HEK293T (cell line): ENCODE data around the gene GSTA1.
"Not testable (repeated sequence)": the region's sequence is repeated elsewhere in the genome, so short reads cannot be mapped to it uniquely, and the experiment has no call there.

ENCODE experiments used
- CTCF ChIA-PET: fragments of 350-600 bp; formaldehyde crosslinking; extraction: SDS; loops from one replicate; lab custom pipeline; 2021; ENCODE audit warnings: antibody characterized with exemption, inconsistent platforms; lab: Yijun Ruan, JAX
- POLR2A ChIA-PET: fragments of 350-600 bp; formaldehyde crosslinking; extraction: SDS; loops from one replicate; lab custom pipeline; 2020; ENCODE audit warnings: antibody characterized with exemption, inconsistent platforms; lab: Yijun Ruan, JAX
- DNase-seq: peaks from one replicate; pipeline ENCODE4 v3.0.0; 2012; ENCODE audit warnings: mixed read lengths; ENCODE audit errors: extremely low spot score
- ARNT ChIP-seq: fragments of 450-650 bp; IDR thresholded peaks from 2 replicates; pipeline ENCODE4 v1.6.1; 2017; ENCODE audit warnings: mild to moderate bottlenecking
- BHLHE40 ChIP-seq: fragments of 450-650 bp; IDR thresholded peaks from 2 replicates; pipeline ENCODE4 v1.6.1; 2016; ENCODE audit warnings: mild to moderate bottlenecking, moderate library complexity, borderline replicate concordance
- CTBP1 ChIP-seq: fragments of 450-650 bp; IDR thresholded peaks from 2 replicates; pipeline ENCODE4 v1.6.1; 2016; ENCODE audit warnings: borderline replicate concordance
- ELF4 ChIP-seq: fragments of 450-650 bp; IDR thresholded peaks from 2 replicates; pipeline ENCODE4 v1.6.1; 2017; ENCODE audit warnings: antibody characterized with exemption
- FOXA1 ChIP-seq: fragments of 450-650 bp; IDR thresholded peaks from 2 replicates; pipeline ENCODE4 v1.6.1; 2016; ENCODE audit warnings: mild to moderate bottlenecking
- FOXK2 ChIP-seq: fragments of 450-650 bp; IDR thresholded peaks from 2 replicates; pipeline ENCODE4 v1.6.1; 2016; ENCODE audit warnings: mild to moderate bottlenecking
- FOXM1 ChIP-seq: fragments of 450-650 bp; IDR thresholded peaks from 2 replicates; pipeline ENCODE4 v1.6.1; 2017; ENCODE audit warnings: mild to moderate bottlenecking, borderline replicate concordance
- HDGF ChIP-seq: fragments of 450-650 bp; IDR thresholded peaks from 2 replicates; pipeline ENCODE4 v1.6.1; 2017; ENCODE audit warnings: antibody characterized with exemption, borderline replicate concordance
- L3MBTL2 ChIP-seq: fragments of 450-650 bp; conservative IDR thresholded peaks from 2 replicates; pipeline ENCODE4 v1.6.1; 2016; ENCODE audit warnings: mild to moderate bottlenecking
- LEF1 ChIP-seq: fragments of 450-650 bp; IDR thresholded peaks from 2 replicates; pipeline ENCODE4 v1.6.1; 2017; ENCODE audit warnings: mild to moderate bottlenecking, borderline replicate concordance
- NFRKB ChIP-seq: fragments of 450-650 bp; IDR thresholded peaks from 2 replicates; pipeline ENCODE4 v1.6.1; 2016; ENCODE audit warnings: mild to moderate bottlenecking, moderate library complexity
- SP1 ChIP-seq: fragments of 450-650 bp; IDR thresholded peaks from 2 replicates; pipeline ENCODE4 v1.6.1; 2017
- SUZ12 ChIP-seq: fragments of 450-650 bp; IDR thresholded peaks from 2 replicates; pipeline ENCODE4 v1.6.1; 2016; ENCODE audit warnings: mild to moderate bottlenecking
- TARDBP ChIP-seq: fragments of 450-650 bp; IDR thresholded peaks from 2 replicates; pipeline ENCODE4 v1.6.1; 2016
- ZNF384 ChIP-seq: fragments of 450-650 bp; IDR thresholded peaks from 2 replicates; pipeline ENCODE4 v1.6.1; 2016
- TF ChIP-seq, protein P1 (sequence below): fragments of 450-650 bp; IDR thresholded peaks from 2 replicates; pipeline ENCODE4 v1.6.1; 2016

Gene GSTA1

DNA sequence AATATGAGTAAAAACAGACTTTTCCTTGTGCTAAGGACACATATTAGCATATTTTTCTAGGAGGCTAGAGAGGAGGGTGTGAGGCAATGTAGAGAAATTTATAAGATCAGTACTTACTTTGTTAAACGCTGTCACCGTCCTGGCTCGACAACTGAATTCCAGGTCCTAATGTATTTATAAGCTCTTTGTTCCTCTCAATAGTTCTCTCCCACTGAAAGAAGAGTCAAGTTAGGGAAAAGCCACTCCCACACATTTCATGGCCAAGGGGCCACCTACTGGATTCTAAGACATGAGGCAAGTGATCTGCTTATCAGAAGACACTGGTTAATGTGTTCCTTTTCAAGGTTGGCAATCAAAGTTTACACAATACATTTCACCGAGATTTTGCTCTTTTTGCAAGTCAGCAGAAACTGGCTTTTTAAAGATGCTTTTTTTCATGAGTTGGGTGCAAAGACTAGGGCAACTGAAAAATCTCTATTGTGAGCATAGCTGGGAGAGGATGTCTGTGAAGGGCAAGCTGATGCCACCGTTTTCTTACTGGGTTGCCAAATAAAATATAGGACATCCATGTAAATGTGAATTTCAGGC lies at the start of gene GSTA1:
Gene GSTA1, minus strand, starts transcription at position 149 of the 588 bp plus-strand sequence. CDS start 4,549 bp downstream, outside the sequence.
- DNase-seq, POLR2A ChIA-PET, CTCF ChIA-PET: not testable (repeated sequence)

DNA sequence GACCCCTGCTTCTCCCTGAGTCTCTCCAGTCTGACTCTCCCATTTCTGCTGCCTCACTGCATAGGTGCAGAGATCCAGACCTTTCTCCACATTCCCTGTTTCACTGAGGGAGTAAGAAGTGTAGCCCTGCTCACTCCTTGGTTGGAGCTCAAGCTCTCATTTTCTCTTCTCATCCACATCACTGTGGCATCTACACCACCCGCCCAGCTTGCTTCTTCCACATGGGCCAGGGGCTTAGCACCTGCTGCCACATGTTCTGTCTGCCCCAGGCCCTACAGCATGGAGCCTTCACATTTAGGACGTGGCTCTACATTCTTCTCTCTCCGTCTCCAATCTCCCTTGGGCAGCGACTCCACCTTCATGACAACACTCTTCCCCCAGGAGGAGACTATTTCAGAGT lies 45.5 kb upstream of the GSTA1 start:
- ChIA-PET CTCF (no interaction called here), POLR2A (interaction anchor here (0.6 kb wide), 1 partner anchor 708 kb away, joined by 3 read pairs; no protein-coding TSS in a partner anchor)
- TF ChIP-seq ARNT = no peak
- no peak for TF ChIP-seq FOXK2
- no peak for TF ChIP-seq NFRKB
- no peak for TF ChIP-seq FOXM1
- TF ChIP-seq L3MBTL2 = no peak
- TF ChIP-seq FOXA1 = no peak
- TF ChIP-seq, protein P1, sequence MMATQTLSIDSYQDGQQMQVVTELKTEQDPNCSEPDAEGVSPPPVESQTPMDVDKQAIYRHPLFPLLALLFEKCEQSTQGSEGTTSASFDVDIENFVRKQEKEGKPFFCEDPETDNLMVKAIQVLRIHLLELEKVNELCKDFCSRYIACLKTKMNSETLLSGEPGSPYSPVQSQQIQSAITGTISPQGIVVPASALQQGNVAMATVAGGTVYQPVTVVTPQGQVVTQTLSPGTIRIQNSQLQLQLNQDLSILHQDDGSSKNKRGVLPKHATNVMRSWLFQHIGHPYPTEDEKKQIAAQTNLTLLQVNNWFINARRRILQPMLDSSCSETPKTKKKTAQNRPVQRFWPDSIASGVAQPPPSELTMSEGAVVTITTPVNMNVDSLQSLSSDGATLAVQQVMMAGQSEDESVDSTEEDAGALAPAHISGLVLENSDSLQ = no peak
- TF ChIP-seq ELF4 = no peak
- no peak for TF ChIP-seq HDGF
- no peak for TF ChIP-seq SUZ12
- DNase-seq = no peak

DNA sequence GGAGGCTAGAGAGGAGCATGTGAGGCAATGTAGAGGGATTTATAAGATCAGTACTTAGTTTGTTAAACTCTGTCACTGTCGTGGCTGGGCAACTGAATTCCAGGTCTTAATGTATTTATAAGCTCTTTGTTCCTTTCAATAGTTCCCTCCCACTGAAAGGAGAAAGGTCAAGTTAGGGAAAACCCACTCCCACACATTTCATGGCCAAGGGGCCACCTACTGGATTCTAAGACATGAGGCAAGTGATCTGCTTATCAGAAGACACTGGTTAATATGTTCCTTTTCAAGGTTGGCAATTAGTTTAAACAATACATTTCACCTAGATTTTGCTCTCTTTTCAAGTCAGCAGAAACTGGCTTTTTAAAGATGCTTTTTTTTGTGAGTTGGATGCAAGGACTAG lies 42.4 kb upstream of the GSTA1 start:
- POLR2A ChIA-PET = no interaction called here

DNA sequence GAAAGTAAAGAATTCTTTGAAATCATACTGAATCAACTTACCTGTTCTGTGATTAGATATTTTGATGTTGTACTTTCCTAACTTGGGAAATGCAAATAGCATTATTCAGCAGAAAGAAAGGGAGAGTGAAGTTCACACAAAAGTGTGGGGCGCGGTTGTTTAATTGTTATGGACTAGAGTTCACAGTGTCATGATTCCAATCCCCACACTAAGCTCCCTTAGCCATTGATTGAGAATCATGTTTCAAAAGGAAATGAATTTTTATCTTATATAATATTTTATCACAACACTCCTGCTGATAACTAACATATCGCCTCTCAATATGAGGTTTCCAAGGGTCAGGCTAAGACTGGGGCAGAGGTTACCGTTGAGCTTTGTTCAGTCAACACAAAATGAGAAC lies 40.0 kb upstream of the GSTA1 start:
- ChIA-PET CTCF (no interaction called here), POLR2A (no interaction called here)
- no peak for DNase-seq
- TF ChIP-seq ARNT (no peak), CTBP1 (no peak), FOXA1 (no peak), TARDBP (no peak), HDGF (no peak), LEF1 (no peak), L3MBTL2 (no peak), BHLHE40 (no peak), FOXK2 (no peak), SUZ12 (no peak), ZNF384 (no peak), FOXM1 (no peak), NFRKB (no peak), SP1 (no peak), ELF4 (no peak)
- TF ChIP-seq, protein P1 = no peak

More for the DNA sequence above, 42.4 kb upstream of the GSTA1 start:
- CTCF ChIA-PET = no interaction called here
- DNase-seq = no peak
- no peak for TF ChIP-seq ARNT
- TF ChIP-seq L3MBTL2 = no peak
- TF ChIP-seq NFRKB = no peak
- no peak for TF ChIP-seq FOXM1
- TF ChIP-seq FOXK2 = no peak
- no peak for TF ChIP-seq TARDBP

DNA sequence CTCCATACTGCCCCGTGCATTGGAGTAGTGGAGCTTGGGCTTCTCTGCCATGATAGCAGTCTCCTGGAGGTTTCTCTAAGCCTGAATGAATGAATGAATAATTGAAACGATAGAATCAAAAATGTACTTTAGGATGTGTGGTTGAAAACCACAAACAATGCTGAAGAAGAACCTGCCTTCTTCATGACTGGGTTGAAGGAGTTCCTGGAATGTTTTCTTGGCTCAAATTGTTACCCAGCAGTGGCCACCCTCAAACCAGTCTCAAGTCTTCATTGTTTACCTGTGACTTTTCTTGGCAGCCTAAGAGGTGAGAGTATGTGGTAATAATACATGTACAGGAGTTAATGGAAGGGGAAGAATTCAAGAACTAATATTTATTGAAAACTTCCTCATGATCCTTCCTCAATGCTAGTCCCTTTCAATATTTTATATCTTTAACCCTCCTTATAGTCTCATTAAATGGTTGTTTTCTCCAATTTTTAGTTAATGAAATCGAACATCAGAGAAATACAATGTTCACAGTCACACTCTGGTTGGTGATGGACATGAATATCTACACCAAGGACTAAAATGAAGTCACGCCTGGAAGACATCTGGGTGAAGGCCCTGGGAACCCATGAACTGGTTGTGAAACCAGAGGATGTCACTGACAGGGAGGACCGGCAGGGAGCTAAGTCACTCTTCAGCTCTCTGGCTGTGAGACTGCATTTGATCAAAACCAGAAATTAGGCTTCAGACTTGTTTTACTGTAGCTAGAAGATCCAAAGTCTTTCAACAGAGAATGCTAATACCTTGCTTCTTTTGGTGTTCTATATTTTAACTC lies 37.4 kb upstream of the GSTA1 start, which contains the start of gene GSTA5:
Gene GSTA5, minus strand, starts transcription at position 51 of the 823 bp plus-strand sequence.
- CTCF ChIA-PET = no interaction called here
- no peak for TF ChIP-seq HDGF
- no peak for TF ChIP-seq CTBP1
- POLR2A ChIA-PET = no interaction called here
- DNase-seq = no peak

DNA sequence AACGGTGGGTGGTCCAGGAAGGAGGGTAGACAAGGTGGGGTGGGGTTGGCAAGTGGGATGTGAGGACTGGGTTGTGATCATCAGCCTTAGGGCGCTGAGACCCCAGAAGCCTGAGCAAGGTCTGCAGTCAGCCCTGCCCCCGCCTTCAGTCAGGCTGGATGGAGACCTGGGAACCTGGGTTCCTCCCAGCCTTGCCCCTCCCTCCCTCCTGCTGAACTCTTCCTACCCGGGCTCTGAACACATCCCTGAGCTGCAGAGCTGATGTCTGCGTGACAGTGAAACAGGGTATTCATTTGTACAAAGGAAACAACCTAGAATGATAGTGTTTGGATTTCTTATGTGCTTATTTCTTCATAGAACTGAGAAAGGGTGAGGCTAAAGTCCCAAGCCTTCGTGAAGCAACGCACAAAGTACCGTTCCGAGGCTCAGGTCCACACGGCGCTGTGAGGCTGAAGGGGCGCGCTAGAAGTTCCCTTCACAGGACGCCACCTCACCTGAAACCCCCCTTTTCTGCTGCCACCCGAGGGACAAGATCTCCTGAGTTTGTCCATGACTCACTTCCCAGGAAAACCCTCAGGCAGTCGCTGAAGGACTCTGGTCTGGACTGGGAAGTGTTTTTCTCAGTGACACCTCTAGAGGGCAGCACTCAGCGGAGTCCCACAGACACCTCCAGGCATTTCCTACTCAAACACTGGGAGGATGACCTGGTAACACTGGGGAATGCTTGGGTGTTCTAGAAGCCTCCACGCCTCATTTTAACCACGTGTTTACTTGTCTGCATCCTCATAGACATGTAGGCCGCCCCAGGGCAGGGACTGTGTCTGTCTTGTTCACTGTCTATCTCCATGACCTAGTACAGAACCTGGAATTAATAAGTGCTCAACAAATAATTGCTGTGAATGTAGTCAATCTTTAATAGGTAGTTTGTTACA lies 35.8 kb upstream of the GSTA1 start:
- TF ChIP-seq, protein P1 = no peak
- TF ChIP-seq L3MBTL2 = peak; percentile 70
- peak; percentile 80 for DNase-seq
- ChIA-PET CTCF (no interaction called here), POLR2A (no interaction called here)
